Transverse colon (tissue), 4 donors: ENCODE data around the gene ZNF222. TPM values are rescaled to one million over a fixed set of nuclear protein-coding genes. Genes with fewer than 3 reads are reported as not detected.

Experiments
- DNase-seq: peaks from one replicate; pipeline ENCODE4 v3.0.0-alpha.2; 2019
- H3K27ac ChIP-seq, 4 donors: fragments of 200-600 bp; sonication (generic); 2 replicates each; pipeline ENCODE4 v1.5.1; 2016 to 2018; ENCODE audit warnings: inconsistent platforms in 4 of 4
- H3K27me3 ChIP-seq: fragments of 200-600 bp; sonication (generic); 2 replicates; pipeline ENCODE4 v1.5.1; 2017; ENCODE audit warnings: inconsistent platforms
- H3K36me3 ChIP-seq, 4 donors: fragments of 200-600 bp; sonication (generic); 2 replicates each; pipeline ENCODE4 v1.5.1; 2017 to 2019; ENCODE audit warnings: inconsistent platforms in 4 of 4
- H3K4me1 ChIP-seq, 4 donors: fragments of 200-600 bp; sonication (generic); 2 replicates each; pipeline ENCODE4 v1.5.1; 2017 to 2020; ENCODE audit warnings: inconsistent platforms in 4 of 4
- H3K4me3 ChIP-seq, 4 donors: fragments of 200-600 bp; sonication (generic); 1 replicate in 1 of 4; 2 replicates in 3 of 4; pipeline versions ENCODE4 v1.5.1 to v1.6.1; 2017 to 2019; ENCODE audit warnings: inconsistent platforms in 4 of 4
- H3K9me3 ChIP-seq, 2 donors: fragments of 200-600 bp; sonication (generic); 2 replicates each; pipeline ENCODE4 v1.5.1; 2017 to 2019; ENCODE audit warnings: inconsistent platforms in 2 of 2
- CTCF ChIP-seq, 5 experiments: fragments of 200-600 bp in 3 of 5; fragments of 450-650 bp in 2 of 5; sonication (generic) in 3 of 5; IDR thresholded peaks; 1 replicate in 2 of 5; 2 replicates in 3 of 5; pipeline ENCODE4 v1.5.1; 2016 to 2017; ENCODE audit warnings: antibody characterized with exemption in 5 of 5, inconsistent platforms in 3 of 5, mild to moderate bottlenecking in 2 of 5, moderate library complexity in 1 of 5
- EP300 ChIP-seq: sonication (generic); formaldehyde crosslinking; IDR thresholded peaks from one replicate; pipeline ENCODE4 v1.6.1; 2017; ENCODE audit warnings: antibody characterized with exemption, low read depth
- POLR2A ChIP-seq: fragments of 450-650 bp; IDR thresholded peaks from one replicate; pipeline ENCODE4 v1.6.1; 2016; ENCODE audit warnings: antibody characterized with exemption, mild to moderate bottlenecking, moderate library complexity
- POLR2AphosphoS5 ChIP-seq, 3 donors: sonication (generic); formaldehyde crosslinking; IDR thresholded peaks; one replicate each; pipeline ENCODE4 v1.6.1; 2016; ENCODE audit warnings: antibody characterized with exemption in 3 of 3
- WGBS, 2 donors: methylation state at CpG; one replicate each; pipeline ENCODE4 v1.1.5; 2018; ENCODE audit warnings: low coverage in 1 of 2; 5-methylcytosine and 5-hydroxymethylcytosine counted together
- in situ Hi-C, 4 donors: fragments of 200-750 bp; cut with MboI; loops; one replicate each; pipeline versions ENCODE4 v1.15.0 to v1.15.1; 2017; ENCODE audit warnings: low sequenced_read_pairs in 3 of 4, low pct_ligation_motif_present in 1 of 4, low pct_unique_long_range_greater_than_20kb in 1 of 4
- intact Hi-C: fragments of 100-400 bp; cut with DNase I; formaldehyde crosslinking; loops from one replicate; pipeline ENCODE4 v1.15.1; 2023; ENCODE audit warnings: low total_unique reads
- total RNA-seq, 4 donors: library from RNA; depleted of rRNA; stranded (reverse); fragments of >200 nt; gene quantifications; one replicate each; pipeline ENCODE4 v1.1.0, GENCODE V29; 2016

The ZNF222 gene
- total RNA-seq, 4 donors from 2014 or later: 2.2 to 6.3 (median 3.0) TPM; not detected in 1

GRCh38 chr19:44055870-44056269 lies 30.7 kb downstream of the ZNF222 start:
- no peak overlapping the region for H3K4me3 ChIP-seq
- intact Hi-C loops (no loop called here), in situ Hi-C loops (no loop called here)
- H3K27me3 ChIP-seq: no peaks in the 10 kb centered on the region
- 76 to 94% methylated on average over 3 to 5 of the region's 5 CpGs for WGBS, 2 donors
- H3K4me1 ChIP-seq: peaks cover 0 to 11% (median 10%) of the 10 kb centered on the region in 4 donors
- H3K36me3 ChIP-seq: peaks cover 0 to 26% (median 13%) of the 10 kb centered on the region in 4 donors
- TF ChIP-seq POLR2A (no peak), EP300 (no peak), CTCF (IDR thresholded peaks at IDR 0.05) (no peak)
- no peak for DNase-seq
- peaks cover 0 to 5% of the 10 kb centered on the region in 2 donors for H3K9me3 ChIP-seq
- no peak overlapping the region for H3K27ac ChIP-seq

GRCh38 chr19:44059229-44059628 lies 34.0 kb downstream of the ZNF222 start:
- TF ChIP-seq EP300 (no peak), POLR2AphosphoS5 (IDR thresholded peaks at IDR 0.05) (no peak), CTCF (IDR thresholded peaks at IDR 0.05) (no peak)
- Histone ChIP-seq H3K36me3 (peaks cover 0 to 60% (median 29%) of the 10 kb centered on the region in 4 donors), H3K27ac (no peak overlapping the region), H3K4me1 (no peaks in the 10 kb centered on the region), H3K9me3 (peaks cover 3 to 5% of the 10 kb centered on the region in 2 donors), H3K27me3 (no peaks in the 10 kb centered on the region), H3K4me3 (no peak overlapping the region)
- 80 to 100% methylated on average over 1 to 2 of the region's 2 CpGs for WGBS, 2 donors
- DNase-seq: no peak
- intact Hi-C loops (no loop called here), in situ Hi-C loops (no loop called here)

GRCh38 chr19:44061038-44061437 lies 35.9 kb downstream of the ZNF222 start:
- WGBS, 2 donors: 83% methylated on average over 1 of the region's 1 CpG; no CpG with 5 or more reads in 1 of the 2 donors
- H3K9me3 ChIP-seq: peaks cover 12 to 16% of the 10 kb centered on the region in 2 donors
- intact Hi-C loops (no loop called here), in situ Hi-C loops (no loop called here)
- H3K36me3 ChIP-seq: peaks cover under 1 to 68% (median 34%) of the 10 kb centered on the region in 4 donors
- no peak overlapping the region for H3K27ac ChIP-seq
- no peak for DNase-seq
- no peaks in the 10 kb centered on the region for H3K4me1 ChIP-seq
- TF ChIP-seq POLR2A: no peak
- no peak for TF ChIP-seq EP300
- TF ChIP-seq CTCF (IDR thresholded peaks at IDR 0.05): no peak
- no peak for TF ChIP-seq POLR2AphosphoS5 (IDR thresholded peaks at IDR 0.05)
- H3K4me3 ChIP-seq: no peak overlapping the region
- H3K27me3 ChIP-seq: no peaks in the 10 kb centered on the region

GRCh38 chr19:44066305-44066704 lies 41.1 kb downstream of the ZNF222 start:
- DNase-seq: no peak
- TF ChIP-seq POLR2A (no peak), CTCF (IDR thresholded peaks at IDR 0.05) (no peak), POLR2AphosphoS5 (IDR thresholded peaks at IDR 0.05) (no peak), EP300 (no peak)
- Histone ChIP-seq H3K9me3 (peaks cover 44 to 47% of the 10 kb centered on the region in 2 donors), H3K4me3 (no peak overlapping the region), H3K27ac (no peak overlapping the region), H3K27me3 (no peaks in the 10 kb centered on the region), H3K36me3 (peaks cover 2 to 66% (median 28%) of the 10 kb centered on the region in 4 donors), H3K4me1 (peaks cover 0 to 2% (median under 1%) of the 10 kb centered on the region in 4 donors)
- intact Hi-C loops (no loop called here), in situ Hi-C loops (no loop called here)
- WGBS, 2 donors: 44 to 57% methylated on average over 2 to 3 of the region's 3 CpGs
